Body of pancreas (tissue), 4 donors: Measurements from ENCODE around the gene SEPHS2. TPM values are rescaled to one million over a fixed set of nuclear protein-coding genes. Genes with fewer than 3 reads are reported as not detected.

ENCODE experiments used
- ATAC-seq: fragments of 150-250 bp; one replicate; pipeline ENCODE4 v1.9.1; 2016
- DNase-seq, 4 donors: peaks; one replicate each; pipeline ENCODE4 v3.0.0-alpha.2; 2019
- H3K27ac ChIP-seq, 4 donors: fragments of 200-600 bp; sonication (generic); 1 replicate in 3 of 4; 2 replicates in 1 of 4; pipeline versions ENCODE4 v1.5.1 to v1.6.1; 2016 to 2019; ENCODE audit warnings: mild to moderate bottlenecking in 1 of 4, mixed read lengths in 1 of 4, moderate library complexity in 1 of 4
- H3K27me3 ChIP-seq, 2 donors: fragments of 200-600 bp; sonication (generic); one replicate each; pipeline ENCODE4 v1.6.0; 2016; ENCODE audit warnings: mild to moderate bottlenecking in 1 of 2
- H3K36me3 ChIP-seq, 2 donors: fragments of 200-600 bp; sonication (generic); replicated peaks in 1 of 2; 2 replicates each; pipeline ENCODE4 v1.5.1; 2016; ENCODE audit warnings: low read depth in 2 of 2; ENCODE audit not compliant: insufficient read depth in 1 of 2
- H3K4me1 ChIP-seq: fragments of 200-600 bp; sonication (generic); one replicate; pipeline ENCODE4 v1.6.0; 2016
- H3K4me3 ChIP-seq, 2 donors: fragments of 200-600 bp; sonication (generic); 1 replicate in 1 of 2; 2 replicates in 1 of 2; pipeline ENCODE4 v1.5.1; 2016 to 2019
- H3K9me3 ChIP-seq, 3 donors: fragments of 200-600 bp; sonication (generic); 1 replicate in 2 of 3; 2 replicates in 1 of 3; pipeline ENCODE4 v1.5.1; 2016
- POLR2A ChIP-seq, 3 donors: fragments of 450-650 bp; IDR thresholded peaks; one replicate each; pipeline ENCODE4 v1.6.1; 2016; ENCODE audit warnings: antibody characterized with exemption in 3 of 3, mild to moderate bottlenecking in 2 of 3
- WGBS, 2 donors: methylation state at CpG; one replicate each; pipeline ENCODE4 v1.1.5; 2017; 5-methylcytosine and 5-hydroxymethylcytosine counted together
- intact Hi-C: fragments of 100-400 bp; cut with DNase I; formaldehyde crosslinking; loops from one replicate; pipeline ENCODE4 v1.15.1; 2023
- total RNA-seq, 2 donors: library from RNA; depleted of rRNA; stranded (reverse); fragments of >200 nt; gene quantifications; one replicate each; pipeline ENCODE4 v1.1.0, GENCODE V29; 2016
- TF ChIP-seq, protein P1 (sequence below), 7 experiments: fragments of 450-650 bp in 4 of 7; fragments of 200-600 bp in 3 of 7; sonication (generic) in 3 of 7; IDR thresholded peaks; one replicate each; pipeline ENCODE4 v1.5.1; 2016 to 2019; ENCODE audit warnings: antibody characterized with exemption in 7 of 7

Gene SEPHS2
- total RNA-seq, 2 donors from 2014 or later = 28.0 to 29.6 TPM

DNA sequence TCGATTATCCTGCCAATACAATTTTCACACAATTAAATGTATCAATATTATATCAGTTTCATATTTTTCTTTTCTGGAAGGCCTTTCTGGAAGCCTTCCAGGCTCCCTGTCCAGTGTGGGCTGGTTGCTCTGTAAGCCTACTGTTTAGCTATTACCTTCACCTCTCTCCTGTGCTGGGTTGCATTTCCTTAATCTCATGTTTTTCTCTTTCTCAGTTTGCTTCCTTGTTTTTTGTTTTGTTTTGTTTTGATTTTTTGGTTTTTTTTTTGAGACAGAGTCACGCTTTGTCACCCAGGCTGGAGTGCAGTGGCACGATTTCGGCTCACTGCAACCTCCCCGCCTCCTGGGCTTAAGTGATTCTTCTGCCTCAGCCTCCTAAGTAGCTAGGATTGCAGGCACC, 6.8 kb downstream of the SEPHS2 start:
- H3K36me3 ChIP-seq = no peaks in the 10 kb centered on the region
- no peak for TF ChIP-seq POLR2A (IDR thresholded peaks at IDR 0.05)
- TF ChIP-seq, protein P1, sequence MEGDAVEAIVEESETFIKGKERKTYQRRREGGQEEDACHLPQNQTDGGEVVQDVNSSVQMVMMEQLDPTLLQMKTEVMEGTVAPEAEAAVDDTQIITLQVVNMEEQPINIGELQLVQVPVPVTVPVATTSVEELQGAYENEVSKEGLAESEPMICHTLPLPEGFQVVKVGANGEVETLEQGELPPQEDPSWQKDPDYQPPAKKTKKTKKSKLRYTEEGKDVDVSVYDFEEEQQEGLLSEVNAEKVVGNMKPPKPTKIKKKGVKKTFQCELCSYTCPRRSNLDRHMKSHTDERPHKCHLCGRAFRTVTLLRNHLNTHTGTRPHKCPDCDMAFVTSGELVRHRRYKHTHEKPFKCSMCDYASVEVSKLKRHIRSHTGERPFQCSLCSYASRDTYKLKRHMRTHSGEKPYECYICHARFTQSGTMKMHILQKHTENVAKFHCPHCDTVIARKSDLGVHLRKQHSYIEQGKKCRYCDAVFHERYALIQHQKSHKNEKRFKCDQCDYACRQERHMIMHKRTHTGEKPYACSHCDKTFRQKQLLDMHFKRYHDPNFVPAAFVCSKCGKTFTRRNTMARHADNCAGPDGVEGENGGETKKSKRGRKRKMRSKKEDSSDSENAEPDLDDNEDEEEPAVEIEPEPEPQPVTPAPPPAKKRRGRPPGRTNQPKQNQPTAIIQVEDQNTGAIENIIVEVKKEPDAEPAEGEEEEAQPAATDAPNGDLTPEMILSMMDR (IDR thresholded peaks at IDR 0.05) = no peak
- intact Hi-C loops = no loop called here
- H3K4me3 ChIP-seq = no peak overlapping the region
- 87% methylated on average over 5 of the region's 5 CpGs for WGBS, 2 donors
- H3K27me3 ChIP-seq = no peaks in the 10 kb centered on the region
- H3K4me1 ChIP-seq = peaks cover 19% of the 10 kb centered on the region
- DNase-seq (no peak), ATAC-seq (no peak)
- no peak overlapping the region for H3K27ac ChIP-seq
- no peaks in the 10 kb centered on the region for H3K9me3 ChIP-seq

DNA sequence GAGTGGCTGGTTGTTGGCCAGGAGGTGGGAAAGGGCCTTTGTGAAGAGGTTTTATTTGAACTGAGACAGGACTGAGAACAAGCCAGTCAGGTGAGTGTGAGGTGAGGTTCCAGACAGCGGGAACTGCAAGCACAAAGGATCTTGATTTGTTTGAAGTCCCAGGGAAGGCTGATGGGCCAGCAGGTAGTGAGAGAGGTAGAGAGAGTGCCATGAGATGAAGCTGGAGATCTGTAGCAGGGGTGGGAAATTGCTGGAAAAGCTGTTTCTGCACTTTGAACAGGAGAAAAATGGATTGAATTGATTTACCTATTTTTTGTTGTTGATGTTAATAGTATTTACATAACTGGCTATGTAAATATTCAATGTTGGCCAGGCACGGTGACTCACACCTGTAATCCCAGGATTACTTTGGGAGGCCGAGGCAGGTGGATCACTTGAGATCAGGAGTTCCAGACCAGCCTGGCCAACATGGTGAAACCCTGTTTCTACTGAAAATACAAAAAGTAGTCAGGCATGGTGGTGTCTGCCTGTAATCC, 8.1 kb downstream of the SEPHS2 start:
- TF ChIP-seq POLR2A (IDR thresholded peaks at IDR 0.05) = no peak
- TF ChIP-seq, protein P1 (IDR thresholded peaks at IDR 0.05) = no peak
- no peaks in the 10 kb centered on the region for H3K27me3 ChIP-seq
- no peaks in the 10 kb centered on the region for H3K36me3 ChIP-seq
- peak overlapping the region in 1 of 4 donors; percentile 25 for H3K27ac ChIP-seq
- ATAC-seq (peak; percentile 30), DNase-seq (peak in 2 of 4 donors; percentile 12 to 27)
- 12 to 27% methylated on average over 3 of the region's 3 CpGs for WGBS, 2 donors
- no peak overlapping the region for H3K4me3 ChIP-seq
- no peaks in the 10 kb centered on the region for H3K9me3 ChIP-seq
- H3K4me1 ChIP-seq = peaks cover 9% of the 10 kb centered on the region
- intact Hi-C loops = no loop called here

DNA sequence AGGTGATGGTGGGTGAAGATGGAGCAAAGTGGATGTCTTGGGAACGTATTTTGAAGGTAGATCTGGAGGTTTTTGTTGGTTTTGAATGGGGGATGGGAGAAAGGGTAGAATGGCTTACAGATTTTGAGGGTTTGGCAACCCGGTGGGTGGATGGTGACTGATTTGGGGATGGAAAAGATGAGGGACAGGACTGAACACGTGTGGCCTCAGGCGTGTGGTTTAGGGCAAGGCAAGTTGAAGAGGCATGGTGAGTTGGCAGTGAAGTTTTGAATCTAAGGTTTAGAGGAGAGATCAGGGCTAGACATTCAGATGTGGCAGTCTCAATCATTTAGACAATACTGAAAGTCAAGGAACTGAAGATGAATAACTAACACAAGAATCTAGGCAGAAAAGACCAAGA, 10.8 kb downstream of the SEPHS2 start:
- Histone ChIP-seq H3K9me3 (no peaks in the 10 kb centered on the region), H3K4me3 (no peak overlapping the region), H3K27ac (no peak overlapping the region), H3K4me1 (peaks cover 15% of the 10 kb centered on the region), H3K27me3 (no peaks in the 10 kb centered on the region), H3K36me3 (no peaks in the 10 kb centered on the region)
- DNase-seq (no peak), ATAC-seq (no peak)
- 39 to 54% methylated on average over 4 of the region's 4 CpGs for WGBS, 2 donors
- TF ChIP-seq, protein P1 (IDR thresholded peaks at IDR 0.05) = no peak
- no peak for TF ChIP-seq POLR2A (IDR thresholded peaks at IDR 0.05)
- intact Hi-C loops = loop anchor here (5.0 kb wide), 1 partner anchor 87 kb away; no protein-coding TSS in a partner anchor

DNA sequence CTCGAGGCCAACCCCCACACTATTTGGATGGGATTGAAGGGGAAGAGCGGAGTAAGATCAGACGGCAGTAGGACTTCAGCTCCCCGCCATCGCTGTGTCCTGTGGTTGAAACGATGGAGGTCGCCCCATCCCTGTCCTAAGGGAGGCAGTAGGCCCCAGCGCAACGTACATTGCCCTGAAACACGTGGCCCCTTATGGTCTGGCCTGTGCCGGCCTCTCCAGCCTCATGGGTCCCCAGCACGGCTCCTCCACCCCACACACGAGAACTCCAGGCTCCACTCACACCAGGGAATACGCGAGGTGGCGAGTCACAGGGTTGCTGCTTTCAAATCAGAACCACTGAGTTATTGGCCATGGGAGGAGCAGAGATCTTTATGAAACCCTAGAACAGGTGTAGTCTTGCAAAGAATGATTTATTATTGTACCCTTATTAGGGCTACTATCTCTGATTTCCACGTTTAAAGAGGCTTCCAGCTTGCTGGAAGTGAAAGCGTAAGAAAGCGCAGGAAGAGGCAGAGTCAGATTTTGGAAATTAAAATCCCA, 15.2 kb downstream of the SEPHS2 start:
- H3K27ac ChIP-seq = peak overlapping the region; percentile 40 to 76 (median 54)
- H3K4me3 ChIP-seq = no peak overlapping the region
- ATAC-seq = peak; percentile 3
- H3K9me3 ChIP-seq = no peaks in the 10 kb centered on the region
- H3K4me1 ChIP-seq = peaks cover 23% of the 10 kb centered on the region
- 54 to 57% methylated on average over 8 to 19 of the region's 19 CpGs for WGBS, 2 donors
- intact Hi-C loops = loop anchor here (5.0 kb wide), 1 partner anchor 92 kb away; no protein-coding TSS in a partner anchor
- no peaks in the 10 kb centered on the region for H3K36me3 ChIP-seq
- DNase-seq = no peak
- TF ChIP-seq, protein P1 (IDR thresholded peaks at IDR 0.05) = peak in 1 of 7 experiments; percentile 7
- TF ChIP-seq POLR2A (IDR thresholded peaks at IDR 0.05) = no peak
- no peaks in the 10 kb centered on the region for H3K27me3 ChIP-seq
